K562 (cell line): ENCODE measurements around the gene ZNF541. TPM values are rescaled to one million over a fixed set of nuclear protein-coding genes. Genes with fewer than 3 reads are reported as not detected.

Experiments used
- ARID4B ChIP-seq: sonication (generic); formaldehyde crosslinking; IDR thresholded peaks from 2 replicates; pipeline ENCODE4 v1.8.0; 2022; ENCODE audit warnings: mild to moderate bottlenecking, missing genetic modification reagents
- E2F4 ChIP-seq: sonication (generic); formaldehyde crosslinking; IDR thresholded peaks from 2 replicates; pipeline ENCODE4 v1.8.0; 2022; ENCODE audit warnings: mild to moderate bottlenecking, low read depth, missing genetic modification reagents
- EWSR1 ChIP-seq: fragments of 450-650 bp; IDR thresholded peaks from 2 replicates; pipeline ENCODE4 v1.6.1; 2018; ENCODE audit warnings: borderline replicate concordance, mild to moderate bottlenecking, low read depth, moderate library complexity; ENCODE audit not compliant: partially characterized antibody
- HDGF ChIP-seq: fragments of 450-650 bp; IDR thresholded peaks from 2 replicates; pipeline ENCODE4 v1.6.1; 2016
- MEIS2 ChIP-seq: fragments of 450-650 bp; IDR thresholded peaks from 2 replicates; pipeline ENCODE4 v1.6.1; 2014; ENCODE audit warnings: mild to moderate bottlenecking; ENCODE audit not compliant: partially characterized antibody
- MYBL2 ChIP-seq, 2 experiments: fragments of 450-650 bp in 1 of 2; sonication (generic) in 1 of 2; formaldehyde crosslinking in 1 of 2; IDR thresholded peaks; 2 replicates each; pipeline versions ENCODE4 v1.6.1 to v1.8.1; 2017 to 2022; ENCODE audit warnings: borderline replicate concordance in 1 of 2, inconsistent platforms in 1 of 2, low read depth in 1 of 2, mild to moderate bottlenecking in 1 of 2, missing genetic modification reagents in 1 of 2, moderate library complexity in 1 of 2
- NFIC ChIP-seq: fragments of 450-650 bp; IDR thresholded peaks from 2 replicates; pipeline ENCODE4 v1.6.1; 2017; ENCODE audit warnings: mild to moderate bottlenecking, inconsistent platforms
- RCOR1 ChIP-seq, 2 experiments: IDR thresholded peaks; 2 replicates each; pipeline ENCODE4 v1.6.1; 2012; ENCODE audit warnings: low read depth in 2 of 2, low read length in 2 of 2, borderline replicate concordance in 1 of 2, improper control_type of control experiment in 1 of 2
- SAFB2 ChIP-seq: fragments of 200-400 bp; formaldehyde crosslinking; IDR thresholded peaks from 2 replicates; pipeline ENCODE4 v1.6.1; 2018; ENCODE audit warnings: borderline replicate concordance, low read length, low read depth, moderate library complexity; ENCODE audit not compliant: severe bottlenecking
- SRSF7 ChIP-seq: fragments of 200-400 bp; formaldehyde crosslinking; optimal IDR thresholded peaks from 2 replicates; pipeline ENCODE3; 2017; ENCODE audit warnings: mild to moderate bottlenecking, low read depth, low read length
- TAF1 ChIP-seq: IDR thresholded peaks from 2 replicates; pipeline ENCODE4 v1.6.1; 2011; ENCODE audit warnings: mild to moderate bottlenecking, low read length, moderate library complexity; ENCODE audit not compliant: insufficient read depth, control insufficient read depth, severe bottlenecking; ENCODE audit errors: extremely low read depth
- TARDBP ChIP-seq: fragments of 450-650 bp; IDR thresholded peaks from 2 replicates; pipeline ENCODE4 v1.6.1; 2016
- TBP ChIP-seq: optimal IDR thresholded peaks from 2 replicates; pipeline ENCODE3; 2011; ENCODE audit warnings: low read depth, low read length, improper control_type of control experiment
- THAP12 ChIP-seq: fragments of 250-450 bp; sonication (Bioruptor Pico); IDR thresholded peaks from 2 replicates; pipeline ENCODE4 v1.9.0; 2021; ENCODE audit warnings: mild to moderate bottlenecking, inconsistent platforms
- USF1 ChIP-seq: sonication (generic); formaldehyde crosslinking; IDR thresholded peaks from 2 replicates; pipeline ENCODE4 v1.9.0; 2022; ENCODE audit warnings: mild to moderate bottlenecking, missing genetic modification reagents
- ZNF133 ChIP-seq: fragments of 250-450 bp; sonication (Bioruptor Pico); IDR thresholded peaks from 2 replicates; pipeline ENCODE4 v1.4.0; 2020; ENCODE audit warnings: mild to moderate bottlenecking
- ZNF436 ChIP-seq: fragments of 250-450, 450-650 bp; sonication (Bioruptor Pico); formaldehyde crosslinking; IDR thresholded peaks from 2 replicates; pipeline ENCODE4 v1.7.0; 2020; ENCODE audit warnings: mild to moderate bottlenecking
- polyA plus RNA-seq, 8 experiments: library from polyadenylated mRNA; depleted of rRNA in 4 of 8; stranded (reverse) in 5 of 8; unstranded in 3 of 8; fragments of >200 nt; fragmentation: Nextera tagmentation in 2 of 8; fragmentation: Illumina TruSeq in 1 of 8; extraction: Ambion mirVana in 2 of 8; extraction: Trizol in 1 of 8; gene quantifications; 2 replicates each; pipeline versions ENCODE4 v1.2.1 to v1.2.3, GENCODE V29; 2011 to 2014; ENCODE audit warnings: inconsistent platforms in 1 of 8, missing spikeins in 1 of 8
- total RNA-seq, 7 experiments: library from RNA; depleted of rRNA in 6 of 7; stranded (reverse); fragments of >200 nt in 6 of 7; fragmentation: Illumina TruSeq in 2 of 7; extraction: Trizol in 2 of 7; gene quantifications; 2 replicates each; pipeline versions ENCODE4 v1.2.1 to v1.2.3, GENCODE V29; 2011 to 2021; ENCODE audit warnings: low replicate concordance in 1 of 7

ZNF541 gene
- total and polyA plus RNA-seq, 9 of the 15 experiments (the other 6 are each of a cell fraction or from before 2014, with no cell fraction given), result 0.04 to 0.11 (median 0.05) TPM; not detected in 1

GRCh38 chr19:47600246-47601179 is 27.6 kb upstream of the ZNF541 start (continued):
- TF ChIP-seq E2F4 (CRISPR knock-in tag) (no peak), HDGF (0 out of 2 replicates have a peak, but pooled peaks have one; percentile 36), SAFB2 (no peak), ARID4B (CRISPR knock-in tag) (peak; percentile 94), NFIC (peak; percentile 40; the same call in 1 of the 2 replicates), TARDBP (peak; percentile 87), THAP12 (CRISPR knock-in tag) (peak; percentile 95), SRSF7 (no peak), ZNF436 (CRISPR knock-in tag) (no peak), MEIS2 (peak; percentile 60), MYBL2 (IDR thresholded peaks at IDR 0.05; ENCODE audit: low read depth) (peak; percentile 88), MYBL2 (CRISPR knock-in tag; IDR thresholded peaks at IDR 0.05; ENCODE audit: borderline replicate concordance) (no peak), TBP (peak; percentile 79), USF1 (CRISPR knock-in tag) (peak; percentile 61), TAF1 (peak; percentile 89), ZNF133 (no peak), RCOR1 (IDR thresholded peaks at IDR 0.05; ENCODE audit: borderline replicate concordance in 1 of 2, low read depth in 2 of 2, low read length in 2 of 2) (peak; percentile 35 to 93), EWSR1 (no peak)
